T-helper 1 cell treated with Interleukin-12 subunit alpha and Interleukin-12 subunit beta and Interleukin-4 antibody, amounts not matched to agents 30 ng/mL and 1 ng/mL, for 36 hours (primary cell): ENCODE results near the gene SVIL. TPM values are rescaled to one million over a fixed set of nuclear protein-coding genes. Genes with fewer than 3 reads are reported as not detected.
"Not testable (repeated sequence)": the region's sequence is repeated elsewhere in the genome, so short reads cannot be mapped to it uniquely, and the experiment has no call there.

ENCODE experiments used
- intact Hi-C: fragments of 100-400 bp; cut with micrococcal nuclease; formaldehyde crosslinking; loops from one replicate; pipeline ENCODE4 v1.15.1; 2024
- total RNA-seq: library from RNA; stranded (reverse); gene quantifications from 2 replicates; pipeline ENCODE4 v1.2.3, GENCODE V29; 2022

Gene SVIL
- total RNA-seq, 1 donor from 2014 or later: 12.9 TPM

GRCh38 chr10:29649561-29650551 lies 15.1 kb upstream of the SVIL start:
- intact Hi-C loops: no loop called here

GRCh38 chr10:29648983-29649268 lies 14.2 kb upstream of the SVIL start:
- intact Hi-C loops: no loop called here

- intact Hi-C loops: no loop called here
Measured at GRCh38 chr10:29648114-29648982, 13.6 kb upstream of the SVIL start.

- intact Hi-C loops: no loop called here
Measured at GRCh38 chr10:29647478-29647877, 12.7 kb upstream of the SVIL start.

GRCh38 chr10:29646960-29647461 lies 12.2 kb upstream of the SVIL start:
- intact Hi-C loops: no loop called here

GRCh38 chr10:29646238-29646902 lies 11.6 kb upstream of the SVIL start:
- intact Hi-C loops: no loop called here

GRCh38 chr10:29643771-29644501 lies 9.2 kb upstream of the SVIL start:
- intact Hi-C loops: no loop called here

- intact Hi-C loops: no loop called here
Measured at GRCh38 chr10:29642990-29643389, 8.2 kb upstream of the SVIL start.

GRCh38 chr10:29637537-29637936 lies 2.8 kb upstream of the SVIL start:
- intact Hi-C loops: no loop called here

GRCh38 chr10:29636178-29636577 lies 1.4 kb upstream of the SVIL start:
- intact Hi-C loops: no loop called here

GRCh38 chr10:29635711-29636144 lies 957 bp upstream of the SVIL start:
- intact Hi-C loops: no loop called here

- intact Hi-C loops: no loop called here
Measured at GRCh38 chr10:29634105-29634504, 666 bp downstream of the SVIL start.

- intact Hi-C loops: no loop called here
Measured at GRCh38 chr10:29631049-29631339, 3.8 kb downstream of the SVIL start.

GRCh38 chr10:29630205-29631048 lies 4.3 kb downstream of the SVIL start:
- intact Hi-C loops: no loop called here

GRCh38 chr10:29628912-29629526 lies 5.8 kb downstream of the SVIL start:
- intact Hi-C loops: no loop called here

- intact Hi-C loops: no loop called here
Measured at GRCh38 chr10:29628311-29628710, 6.5 kb downstream of the SVIL start.

- intact Hi-C loops: no loop called here
Measured at GRCh38 chr10:29627201-29628132, 7.3 kb downstream of the SVIL start.

GRCh38 chr10:29624357-29624756 lies 10.4 kb downstream of the SVIL start:
- intact Hi-C loops: not testable (repeated sequence)

- intact Hi-C loops: no loop called here
Measured at GRCh38 chr10:29623797-29624196, 11.0 kb downstream of the SVIL start.
